Measurements from ENCODE around the gene TVP23B.
"Not testable (repeated sequence)": the region's sequence is repeated elsewhere in the genome, so short reads cannot be mapped to it uniquely, and the experiment has no call there.

- TF ChIP-seq JUND (IDR thresholded peaks at IDR 0.05); SIN3A (IDR thresholded peaks at IDR 0.05; ENCODE audit: low read depth); POLR2AphosphoS5 (IDR thresholded peaks at IDR 0.05; ENCODE audit: low read depth, low read length); SP1 (IDR thresholded peaks at IDR 0.05; ENCODE audit: low read depth); EZH2 (IDR thresholded peaks at IDR 0.05); POLR2A (IDR thresholded peaks at IDR 0.05; ENCODE audit: borderline replicate concordance, extremely low read depth, insufficient read depth, insufficient read length); YY1 (IDR thresholded peaks at IDR 0.05; ENCODE audit: extremely low read depth, insufficient replicate concordance, low read depth, low read length); EZH2phosphoT487 (IDR thresholded peaks at IDR 0.05; ENCODE audit: borderline replicate concordance): not testable (repeated sequence)
- TF ChIP-seq RAD21 (IDR thresholded peaks at IDR 0.05; ENCODE audit: low read depth) = peak; percentile 73
- TF ChIP-seq CTCF (IDR thresholded peaks at IDR 0.05 in 2 of 3, conservative IDR thresholded peaks at IDR 0.05 in 1 of 3; ENCODE audit: borderline replicate concordance in 1 of 3, insufficient read depth in 1 of 3, low read depth in 2 of 3, low read length in 2 of 3) = peak; percentile 48 to 69 (median 60); a peak in 5 of 6 replicates
- TF ChIP-seq, protein P1, sequence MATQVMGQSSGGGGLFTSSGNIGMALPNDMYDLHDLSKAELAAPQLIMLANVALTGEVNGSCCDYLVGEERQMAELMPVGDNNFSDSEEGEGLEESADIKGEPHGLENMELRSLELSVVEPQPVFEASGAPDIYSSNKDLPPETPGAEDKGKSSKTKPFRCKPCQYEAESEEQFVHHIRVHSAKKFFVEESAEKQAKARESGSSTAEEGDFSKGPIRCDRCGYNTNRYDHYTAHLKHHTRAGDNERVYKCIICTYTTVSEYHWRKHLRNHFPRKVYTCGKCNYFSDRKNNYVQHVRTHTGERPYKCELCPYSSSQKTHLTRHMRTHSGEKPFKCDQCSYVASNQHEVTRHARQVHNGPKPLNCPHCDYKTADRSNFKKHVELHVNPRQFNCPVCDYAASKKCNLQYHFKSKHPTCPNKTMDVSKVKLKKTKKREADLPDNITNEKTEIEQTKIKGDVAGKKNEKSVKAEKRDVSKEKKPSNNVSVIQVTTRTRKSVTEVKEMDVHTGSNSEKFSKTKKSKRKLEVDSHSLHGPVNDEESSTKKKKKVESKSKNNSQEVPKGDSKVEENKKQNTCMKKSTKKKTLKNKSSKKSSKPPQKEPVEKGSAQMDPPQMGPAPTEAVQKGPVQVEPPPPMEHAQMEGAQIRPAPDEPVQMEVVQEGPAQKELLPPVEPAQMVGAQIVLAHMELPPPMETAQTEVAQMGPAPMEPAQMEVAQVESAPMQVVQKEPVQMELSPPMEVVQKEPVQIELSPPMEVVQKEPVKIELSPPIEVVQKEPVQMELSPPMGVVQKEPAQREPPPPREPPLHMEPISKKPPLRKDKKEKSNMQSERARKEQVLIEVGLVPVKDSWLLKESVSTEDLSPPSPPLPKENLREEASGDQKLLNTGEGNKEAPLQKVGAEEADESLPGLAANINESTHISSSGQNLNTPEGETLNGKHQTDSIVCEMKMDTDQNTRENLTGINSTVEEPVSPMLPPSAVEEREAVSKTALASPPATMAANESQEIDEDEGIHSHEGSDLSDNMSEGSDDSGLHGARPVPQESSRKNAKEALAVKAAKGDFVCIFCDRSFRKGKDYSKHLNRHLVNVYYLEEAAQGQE (IDR thresholded peaks at IDR 0.05; ENCODE audit: low read depth) = not testable (repeated sequence)
- TF ChIP-seq, protein P2, sequence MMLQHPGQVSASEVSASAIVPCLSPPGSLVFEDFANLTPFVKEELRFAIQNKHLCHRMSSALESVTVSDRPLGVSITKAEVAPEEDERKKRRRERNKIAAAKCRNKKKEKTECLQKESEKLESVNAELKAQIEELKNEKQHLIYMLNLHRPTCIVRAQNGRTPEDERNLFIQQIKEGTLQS (IDR thresholded peaks at IDR 0.05) = not testable (repeated sequence)
- TF ChIP-seq, protein P3, sequence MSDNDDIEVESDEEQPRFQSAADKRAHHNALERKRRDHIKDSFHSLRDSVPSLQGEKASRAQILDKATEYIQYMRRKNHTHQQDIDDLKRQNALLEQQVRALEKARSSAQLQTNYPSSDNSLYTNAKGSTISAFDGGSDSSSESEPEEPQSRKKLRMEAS (IDR thresholded peaks at IDR 0.05) = not testable (repeated sequence)
Measured at GRCh38 chr17:18816489-18817371, 35.7 kb downstream of the TVP23B start.

Measured in HCT116 (cell line).